IMR-90 (cell line): ENCODE measurements around the gene NLGN2. TPM values are rescaled to one million over a fixed set of nuclear protein-coding genes. Genes with fewer than 3 reads are reported as not detected.

Experiments
- ATAC-seq: fragments of 200-7000 bp; cut with Tn5 transposase; 2 replicates; pipeline ENCODE4 v1.9.1; 2020; ENCODE audit warnings: low read depth, mild to moderate bottlenecking, moderate library complexity
- BruUV-seq: library from RNA; stranded (reverse); fragments of 400-500 nt; replicated peaks from 2 replicates; lab custom pipeline; 2021; lab: Mats Ljungman, UMichigan
- CTCF ChIA-PET: fragments of 300-600 bp; formaldehyde crosslinking; extraction: SDS; loops from one replicate; lab custom pipeline; 2021; ENCODE audit warnings: antibody characterized with exemption; lab: Yijun Ruan, JAX
- POLR2A ChIA-PET: fragments of 300-600 bp; sonication (Branson Sonifier 250); formaldehyde crosslinking; loops from one replicate; lab custom pipeline; 2022; ENCODE audit warnings: antibody characterized with exemption; ENCODE audit not compliant: unreplicated experiment; lab: Charles Lee
- DNase-seq: peaks from one replicate; pipeline ENCODE4 v3.0.0; 2013
- H2AFZ ChIP-seq: replicated peaks from 2 replicates; pipeline ENCODE3; 2013; ENCODE audit warnings: low read length, mild to moderate bottlenecking; ENCODE audit not compliant: poor library complexity
- H2AK5ac ChIP-seq: 2 replicates; pipeline ENCODE4 v1.6.1; 2013; ENCODE audit warnings: low read depth, low read length, inconsistent platforms
- H2AK9ac ChIP-seq: replicated peaks from 2 replicates; pipeline ENCODE3; 2013; ENCODE audit warnings: mild to moderate bottlenecking, low read depth, low read length, moderate library complexity; ENCODE audit not compliant: poor library complexity
- H2BK120ac ChIP-seq: 2 replicates; pipeline ENCODE4 v1.6.1; 2013; ENCODE audit warnings: low read depth, low read length, inconsistent platforms
- H2BK15ac ChIP-seq: 3 replicates; pipeline ENCODE4 v1.6.1; 2013; ENCODE audit warnings: low read depth, low read length, inconsistent platforms
- H2BK20ac ChIP-seq: 2 replicates; pipeline ENCODE4 v1.6.1; 2013; ENCODE audit warnings: low read depth, mild to moderate bottlenecking, inconsistent platforms, low read length, moderate library complexity
- H2BK5ac ChIP-seq: 2 replicates; pipeline ENCODE4 v1.6.1; 2013; ENCODE audit warnings: mild to moderate bottlenecking, low read depth, low read length, inconsistent platforms; ENCODE audit not compliant: poor library complexity, severe bottlenecking
- H3K14ac ChIP-seq: replicated peaks from 2 replicates; pipeline ENCODE4 v1.6.1; 2013; ENCODE audit warnings: low read depth, low read length, inconsistent platforms
- H3K18ac ChIP-seq: 2 replicates; pipeline ENCODE4 v1.6.1; 2013; ENCODE audit warnings: low read depth, low read length, control low read depth
- H3K23ac ChIP-seq: 2 replicates; pipeline ENCODE4 v1.6.1; 2013; ENCODE audit warnings: low read depth, low read length, inconsistent platforms
- H3K27ac ChIP-seq: 2 replicates; pipeline ENCODE4 v1.5.1; 2013; ENCODE audit warnings: mild to moderate bottlenecking, control low read depth, low read length; ENCODE audit not compliant: insufficient read depth
- H3K27me3 ChIP-seq: 2 replicates; pipeline ENCODE4 v1.6.1; 2013; ENCODE audit warnings: low read length; ENCODE audit not compliant: control insufficient read depth, insufficient read depth
- H3K36me3 ChIP-seq: 2 replicates; pipeline ENCODE4 v1.6.1; 2013; ENCODE audit warnings: low read length, mixed read lengths; ENCODE audit not compliant: control insufficient read depth, insufficient read depth
- H3K4ac ChIP-seq: 2 replicates; pipeline ENCODE4 v1.6.1; 2013; ENCODE audit warnings: low read depth, low read length, inconsistent platforms
- H3K4me1 ChIP-seq: 2 replicates; pipeline ENCODE4 v1.6.1; 2013; ENCODE audit warnings: low read length, mixed read lengths; ENCODE audit not compliant: control insufficient read depth, insufficient read depth
- H3K4me2 ChIP-seq: 2 replicates; pipeline ENCODE4 v1.6.1; 2013; ENCODE audit warnings: low read depth, mild to moderate bottlenecking, control low read depth, low read length, moderate library complexity
- H3K4me3 ChIP-seq: 2 replicates; pipeline ENCODE4 v1.5.1; 2013; ENCODE audit warnings: low read depth, mild to moderate bottlenecking, control low read depth, low read length, moderate library complexity; ENCODE audit not compliant: insufficient read depth
- H3K56ac ChIP-seq: 2 replicates; pipeline ENCODE4 v1.6.1; 2013; ENCODE audit warnings: low read length, inconsistent platforms; ENCODE audit not compliant: insufficient read depth; ENCODE audit errors: extremely low read depth
- H3K79me1 ChIP-seq, 2 experiments: 2 replicates each; pipeline ENCODE4 v1.6.1; 2013; ENCODE audit warnings: low read length in 2 of 2, inconsistent platforms in 1 of 2, low read depth in 1 of 2
- H3K9ac ChIP-seq: 2 replicates; pipeline ENCODE4 v1.6.1; 2013; ENCODE audit warnings: low read depth, low read length, control low read depth
- H3K9me1 ChIP-seq: 2 replicates; pipeline ENCODE4 v1.6.1; 2013; ENCODE audit warnings: low read length, inconsistent platforms; ENCODE audit not compliant: insufficient read depth
- H3K9me3 ChIP-seq: 2 replicates; pipeline ENCODE4 v1.6.1; 2013; ENCODE audit warnings: low read length; ENCODE audit not compliant: control insufficient read depth, insufficient read depth
- H4K20me1 ChIP-seq: 2 replicates; pipeline ENCODE4 v1.6.1; 2013; ENCODE audit warnings: low read length, inconsistent platforms; ENCODE audit not compliant: insufficient read depth
- H4K5ac ChIP-seq: 2 replicates; pipeline ENCODE4 v1.6.1; 2013; ENCODE audit warnings: mild to moderate bottlenecking, low read depth, low read length, control low read depth
- H4K8ac ChIP-seq, 2 experiments: 2 replicates each; pipeline ENCODE4 v1.6.1; 2013; ENCODE audit warnings: low read depth in 2 of 2, low read length in 2 of 2, control low read depth in 1 of 2, inconsistent platforms in 1 of 2
- H4K91ac ChIP-seq: 2 replicates; pipeline ENCODE4 v1.6.1; 2013; ENCODE audit warnings: low read depth, low read length, inconsistent platforms; ENCODE audit not compliant: insufficient read depth
- BHLHE40 ChIP-seq: fragments of 150-350 bp; IDR thresholded peaks from 2 replicates; pipeline ENCODE4 v1.6.1; 2016; ENCODE audit warnings: mild to moderate bottlenecking, low read depth, low read length
- CHD1 ChIP-seq: IDR thresholded peaks from 2 replicates; pipeline ENCODE4 v1.6.1; 2012; ENCODE audit warnings: low read depth, low read length, improper control_type of control experiment
- CTCF ChIP-seq: conservative IDR thresholded peaks from 2 replicates; pipeline ENCODE4 v1.5.1; 2012; ENCODE audit warnings: mild to moderate bottlenecking, low read depth, low read length, improper control_type of control experiment
- FOS ChIP-seq: fragments of 150-350 bp; IDR thresholded peaks from 2 replicates; pipeline ENCODE4 v1.6.1; 2016; ENCODE audit warnings: low read depth, low read length
- MAFK ChIP-seq: IDR thresholded peaks from 2 replicates; pipeline ENCODE4 v1.6.1; 2012; ENCODE audit warnings: low read depth, low read length, improper control_type of control experiment
- MAZ ChIP-seq: IDR thresholded peaks from 2 replicates; pipeline ENCODE4 v1.6.1; 2012; ENCODE audit warnings: low read depth, mild to moderate bottlenecking, low read length, improper control_type of control experiment, moderate library complexity, borderline replicate concordance
- MXI1 ChIP-seq: IDR thresholded peaks from 2 replicates; pipeline ENCODE4 v1.6.1; 2012; ENCODE audit warnings: low read depth, mild to moderate bottlenecking, low read length, moderate library complexity, borderline replicate concordance
- NFE2L2 ChIP-seq: fragments of 150-350 bp; IDR thresholded peaks from 2 replicates; pipeline ENCODE4 v1.6.1; 2016; ENCODE audit warnings: low read depth, mild to moderate bottlenecking, low read length
- POLR2A ChIP-seq: IDR thresholded peaks from 2 replicates; pipeline ENCODE4 v1.6.1; 2012; ENCODE audit warnings: mild to moderate bottlenecking, low read depth, low read length
- RAD21 ChIP-seq: IDR thresholded peaks from 2 replicates; pipeline ENCODE4 v1.6.1; 2012; ENCODE audit warnings: low read length, improper control_type of control experiment
- RCOR1 ChIP-seq: IDR thresholded peaks from 2 replicates; pipeline ENCODE4 v1.6.1; 2012; ENCODE audit warnings: mild to moderate bottlenecking, low read length, improper control_type of control experiment; ENCODE audit not compliant: insufficient replicate concordance
- RFX5 ChIP-seq: IDR thresholded peaks from 2 replicates; pipeline ENCODE4 v1.8.0; 2012; ENCODE audit warnings: low read depth, mild to moderate bottlenecking, low read length, moderate library complexity
- SMC3 ChIP-seq: fragments of 150-350 bp; IDR thresholded peaks from 2 replicates; pipeline ENCODE4 v1.6.1; 2016; ENCODE audit warnings: low read depth, mild to moderate bottlenecking, antibody characterized with exemption, low read length, moderate library complexity
- WGBS, 2 experiments: methylation state at CpG; one replicate each; pipeline versions ENCODE4 v1.1.5 to v1.1.7; 2013; ENCODE audit warnings: missing lambda C conversion rate in 2 of 2; ENCODE audit not compliant: insufficient read length in 1 of 2; ENCODE audit errors: extremely low coverage in 2 of 2; 5-methylcytosine and 5-hydroxymethylcytosine counted together
- dilution Hi-C: fragments of 300-500 bp; cut with HindIII; formaldehyde crosslinking; loops from one replicate; pipeline ENCODE4 v1.14.3; 2018; ENCODE audit warnings: low sequenced_read_pairs; ENCODE audit not compliant: unreplicated experiment
- in situ Hi-C: fragments of 300-500 bp; cut with MboI; formaldehyde crosslinking; loops from 3 replicates; pipeline ENCODE4 v1.14.3; 2019; ENCODE audit warnings: low sequenced_read_pairs, inconsistent platforms, mixed read lengths
- intact Hi-C: fragments of 100-400 bp; cut with micrococcal nuclease; formaldehyde crosslinking; loops from 2 replicates; pipeline ENCODE4 v1.10.0; 2022
- polyA plus RNA-seq, 3 experiments: library from polyadenylated mRNA; depleted of rRNA; stranded (reverse); fragments of >200 nt; gene quantifications; 2 replicates each; pipeline ENCODE4 v1.2.3, GENCODE V29; 2012; ENCODE audit warnings: low replicate concordance in 1 of 3
- total RNA-seq: library from RNA; depleted of rRNA; stranded (reverse); fragments of >200 nt; gene quantifications from 2 replicates; pipeline ENCODE4 v1.2.3, GENCODE V29; 2012

The NLGN2 gene
- total and polyA plus RNA-seq, 2 of the 4 experiments (the other 2 are of a cell fraction): 1.8 to 38.1 TPM

- peak overlapping the region; percentile 85 for H2AK9ac ChIP-seq
- ChIA-PET CTCF (no interaction called here), POLR2A (no interaction called here)
- H2BK15ac ChIP-seq: no peak overlapping the region
- H3K4me2 ChIP-seq: no peak overlapping the region
- no peaks in the 10 kb centered on the region for H3K9me3 ChIP-seq
- no peak for ATAC-seq
- no peak overlapping the region for H3K23ac ChIP-seq
- peaks cover 0 to 33% of the 10 kb centered on the region in 2 experiments; a peak in 3 of 4 replicates for H3K79me1 ChIP-seq
- H3K9me1 ChIP-seq: peaks cover 4% of the 10 kb centered on the region; the same call in 1 of the 2 replicates
- dilution Hi-C loops: no loop called here
- no TSS peak for BruUV-seq
- no peak overlapping the region for H3K4ac ChIP-seq
- H4K91ac ChIP-seq: no peak overlapping the region
- intact Hi-C loops: no loop called here
- WGBS, 2 experiments: 98% methylated on average over 5 of the region's 6 CpGs; no CpG with 5 or more reads in 1 of the 2 experiments
- no peak overlapping the region for H3K18ac ChIP-seq
- no peak overlapping the region for H3K56ac ChIP-seq
- no peak overlapping the region for H3K4me3 ChIP-seq
- H2AK5ac ChIP-seq: no peak overlapping the region
- in situ Hi-C loops: no loop called here
- H2BK20ac ChIP-seq: no peak overlapping the region
- no peak for DNase-seq
- H4K5ac ChIP-seq: no peak overlapping the region
- peaks cover 7% of the 10 kb centered on the region for H4K20me1 ChIP-seq
- no peak overlapping the region for H3K14ac ChIP-seq
- H3K27ac ChIP-seq: no peak overlapping the region
- no peak overlapping the region for H4K8ac ChIP-seq
- TF ChIP-seq MAZ (no peak), POLR2A (no peak), RCOR1 (no peak), FOS (no peak), MAFK (no peak), CTCF (no peak), CHD1 (no peak), RAD21 (no peak), RFX5 (no peak), SMC3 (no peak), MXI1 (no peak), NFE2L2 (no peak), BHLHE40 (no peak)
- no peak overlapping the region for H3K9ac ChIP-seq
- peaks cover 29% of the 10 kb centered on the region for H3K36me3 ChIP-seq
- H3K27me3 ChIP-seq: no peaks in the 10 kb centered on the region
- no peak overlapping the region for H2AFZ ChIP-seq
- no peak overlapping the region for H2BK120ac ChIP-seq
- peaks cover 8% of the 10 kb centered on the region for H3K4me1 ChIP-seq
- H2BK5ac ChIP-seq: no peak overlapping the region
These were observed 2.1 kb downstream of the NLGN2 start for GRCh38 chr17:7409716-7410115.
